Endothelial cell of umbilical vein (primary cell): Measurements from ENCODE around the gene TMEM37. TPM values are rescaled to one million over a fixed set of nuclear protein-coding genes. Genes with fewer than 3 reads are reported as not detected.

Experiments used
- BruUV-seq: library from RNA; stranded (reverse); fragments of 400-500 nt; replicated peaks from 2 replicates; lab custom pipeline; 2021; lab: Mats Ljungman, UMichigan
- CTCF ChIA-PET: fragments of 300-600, 350-600 bp; sonication (Branson Sonifier 250); formaldehyde crosslinking; loops from one replicate; lab custom pipeline; 2021; ENCODE audit warnings: antibody characterized with exemption, inconsistent platforms; lab: Charles Lee
- POLR2A ChIA-PET: fragments of 300-600, 350-600 bp; sonication (Branson Sonifier 250); formaldehyde crosslinking; loops from one replicate; lab custom pipeline; 2021; ENCODE audit warnings: antibody characterized with exemption, inconsistent platforms; lab: Charles Lee
- DNase-seq: peaks from one replicate; pipeline ENCODE4 v3.0.0-alpha.2; 2011; ENCODE audit warnings: low read depth, low spot score
- FAIRE-seq: peaks from 2 replicates; lab custom pipeline; 2011; peaks lifted over from hg19 to GRCh38; lab: Jason Lieb, UNC
- H2AFZ ChIP-seq: 2 replicates; pipeline ENCODE4 v1.6.0; 2012; ENCODE audit warnings: low read depth, low read length, control low read depth, inconsistent platforms
- H3K27ac ChIP-seq: 2 replicates; pipeline ENCODE4 v1.5.1; 2011; ENCODE audit warnings: low read depth, mild to moderate bottlenecking, control low read depth, low read length, moderate library complexity; ENCODE audit not compliant: insufficient read depth
- H3K27me3 ChIP-seq, 2 experiments: 2 replicates each; pipeline versions ENCODE4 v1.6.0 to v1.6.1; 2011; ENCODE audit warnings: low read length in 2 of 2, mixed read lengths in 1 of 2; ENCODE audit not compliant: control insufficient read depth in 2 of 2, insufficient read depth in 2 of 2
- H3K36me3 ChIP-seq, 2 experiments: 2 replicates in 1 of 2; 3 replicates in 1 of 2; pipeline ENCODE4 v1.5.1; 2011; ENCODE audit warnings: low read length in 2 of 2, mild to moderate bottlenecking in 1 of 2, moderate library complexity in 1 of 2; ENCODE audit not compliant: control insufficient read depth in 2 of 2, insufficient read depth in 2 of 2; ENCODE audit errors: extremely low read depth in 1 of 2
- H3K4me1 ChIP-seq: 3 replicates; pipeline ENCODE4 v1.5.1; 2011; ENCODE audit warnings: mild to moderate bottlenecking, low read length; ENCODE audit not compliant: control insufficient read depth, insufficient read depth; ENCODE audit errors: extremely low read depth
- H3K4me2 ChIP-seq: 2 replicates; pipeline ENCODE4 v1.6.1; 2011; ENCODE audit warnings: low read length, control low read depth, mixed read lengths; ENCODE audit not compliant: insufficient read depth
- H3K4me3 ChIP-seq, 3 experiments: fragments of 200-600 bp in 1 of 3; sonication (generic), shearing (Covaris generic) in 1 of 3; replicated peaks in 1 of 3; 2 replicates each; pipeline ENCODE4 v1.5.1; 2011 to 2016; ENCODE audit warnings: control low read depth in 3 of 3, low read length in 3 of 3, mild to moderate bottlenecking in 2 of 3, inconsistent platforms in 1 of 3, low read depth in 1 of 3, moderate library complexity in 1 of 3; ENCODE audit not compliant: insufficient read depth in 1 of 3
- H3K79me2 ChIP-seq: 2 replicates; pipeline ENCODE4 v1.6.0; 2012; ENCODE audit warnings: low read length, inconsistent platforms; ENCODE audit not compliant: control insufficient read depth, insufficient read depth
- H3K9ac ChIP-seq: replicated peaks from 2 replicates; pipeline ENCODE3; 2011; ENCODE audit warnings: low read length, control low read depth; ENCODE audit not compliant: insufficient read depth; ENCODE audit errors: extremely low read depth
- H3K9me1 ChIP-seq: replicated peaks from 3 replicates; pipeline ENCODE4 v1.6.0; 2011; ENCODE audit warnings: mild to moderate bottlenecking, low read length; ENCODE audit not compliant: control insufficient read depth, insufficient read depth; ENCODE audit errors: extremely low read depth
- H3K9me3 ChIP-seq: replicated peaks from 2 replicates; pipeline ENCODE4 v1.5.1; 2012; ENCODE audit warnings: low read length, inconsistent platforms; ENCODE audit not compliant: control insufficient read depth, insufficient read depth
- H4K20me1 ChIP-seq: replicated peaks from 2 replicates; pipeline ENCODE3; 2011; ENCODE audit warnings: mild to moderate bottlenecking, low read length; ENCODE audit not compliant: control insufficient read depth, insufficient read depth; ENCODE audit errors: extremely low read depth
- CTCF ChIP-seq, 2 donors: IDR thresholded peaks; 1 replicate in 1 of 2; 2 replicates in 1 of 2; pipeline ENCODE4 v1.5.1; 2011; ENCODE audit warnings: low read length in 2 of 2, mild to moderate bottlenecking in 2 of 2, moderate library complexity in 2 of 2, control low read depth in 1 of 2, inconsistent platforms in 1 of 2, low read depth in 1 of 2; ENCODE audit not compliant: insufficient read depth in 1 of 2; ENCODE audit errors: extremely low read depth in 1 of 2
- EZH2 ChIP-seq: IDR thresholded peaks from 2 replicates; pipeline ENCODE4 v1.6.1; 2012; ENCODE audit warnings: borderline replicate concordance, low read depth, mild to moderate bottlenecking, moderate library complexity, low read length, inconsistent platforms; ENCODE audit not compliant: severe bottlenecking
- FOS ChIP-seq: IDR thresholded peaks from 2 replicates; pipeline ENCODE4 v1.6.1; 2011; ENCODE audit warnings: mild to moderate bottlenecking, low read length, moderate library complexity, borderline replicate concordance; ENCODE audit not compliant: insufficient read depth
- GATA2 ChIP-seq: IDR thresholded peaks from 2 replicates; pipeline ENCODE4 v1.7.0; 2011; ENCODE audit warnings: low read depth, mild to moderate bottlenecking, moderate library complexity, mixed read lengths, low read length; ENCODE audit not compliant: insufficient read length, insufficient read depth
- JUN ChIP-seq: IDR thresholded peaks from 2 replicates; pipeline ENCODE4 v1.6.1; 2011; ENCODE audit warnings: borderline replicate concordance, low read depth; ENCODE audit not compliant: insufficient read length, insufficient read depth
- MAX ChIP-seq: IDR thresholded peaks from 2 replicates; pipeline ENCODE4 v1.6.1; 2011; ENCODE audit not compliant: insufficient read depth, insufficient read length
- MYC ChIP-seq: IDR thresholded peaks from one replicate; pipeline ENCODE4 v1.6.1; 2011; ENCODE audit warnings: mild to moderate bottlenecking, low read depth, low read length
- POLR2A ChIP-seq: IDR thresholded peaks from 2 replicates; pipeline ENCODE4 v1.6.1; 2012; ENCODE audit warnings: low read depth, mild to moderate bottlenecking, control low read depth, low read length
- POLR2AphosphoS5 ChIP-seq: IDR thresholded peaks from 2 replicates; pipeline ENCODE4 v1.6.1; 2012; ENCODE audit warnings: low read depth, mild to moderate bottlenecking, control low read depth, low read length, moderate library complexity; ENCODE audit not compliant: insufficient read depth
- dilution Hi-C: fragments of 300-500 bp; cut with MboI; formaldehyde crosslinking; loops from one replicate; pipeline ENCODE4 v1.15.0; 2019; ENCODE audit warnings: low sequenced_read_pairs; ENCODE audit not compliant: extremely low pct_ligation_motif_present
- intact Hi-C: fragments of 100-400 bp; cut with micrococcal nuclease; formaldehyde crosslinking; loops from one replicate; pipeline ENCODE4 v1.10.0; 2022
- polyA plus RNA-seq, 4 experiments: library from polyadenylated mRNA; depleted of rRNA in 3 of 4; stranded (reverse) in 3 of 4; unstranded in 1 of 4; fragments of >200 nt; gene quantifications; 2 replicates each; pipeline versions ENCODE4 v1.2.1 to v1.2.3, GENCODE V29; 2011 to 2012; ENCODE audit warnings: missing spikeins in 1 of 4
- total RNA-seq: library from RNA; stranded (reverse); gene quantifications from 2 replicates; pipeline ENCODE4 v1.2.3, GENCODE V29; 2021

Gene TMEM37
- total and polyA plus RNA-seq, 2 donors (not counting 3 experiments of a cell fraction or from before 2014, with no cell fraction given) = 3.5 to 16.2 TPM

GRCh38 chr2:119473621-119474370, 42.1 kb downstream of the TMEM37 start:
- Histone ChIP-seq H4K20me1 (no peaks in the 10 kb centered on the region), H3K27ac (no peak overlapping the region), H3K79me2 (no peaks in the 10 kb centered on the region), H3K4me3 (no peak overlapping the region), H2AFZ (no peak overlapping the region), H3K4me2 (no peak overlapping the region), H3K27me3 (peaks cover under 1 to 3% of the 10 kb centered on the region in 2 experiments), H3K9me1 (no peaks in the 10 kb centered on the region), H3K9me3 (no peaks in the 10 kb centered on the region), H3K9ac (no peak overlapping the region), H3K36me3 (no peaks in the 10 kb centered on the region), H3K4me1 (no peaks in the 10 kb centered on the region)
- POLR2A ChIA-PET = no interaction called here
- CTCF ChIA-PET = interaction anchor here (1.1 to 4.4 kb wide), 2 partner anchors 10 to 66 kb away, joined by 3 to 151 read pairs; no protein-coding TSS in a partner anchor
- dilution Hi-C loops (no loop called here), intact Hi-C loops (no loop called here)
- FAIRE-seq (no peak), DNase-seq (no peak)
- TF ChIP-seq MYC (no peak), POLR2AphosphoS5 (no peak), JUN (no peak), EZH2 (no peak), GATA2 (no peak), CTCF (IDR thresholded peaks at IDR 0.05; ENCODE audit: extremely low read depth in 1 of 2, insufficient read depth in 1 of 2, low read depth in 1 of 2, low read length in 2 of 2) (no peak), POLR2A (no peak), FOS (no peak), MAX (no peak)
- no TSS peak for BruUV-seq
